Astrocyte (in vitro differentiated cells and primary cell): ENCODE measurements around the gene PCDHGA1. TPM values are rescaled to one million over a fixed set of nuclear protein-coding genes. Genes with fewer than 3 reads are reported as not detected.
A peak's percentile ranks its signal among the peaks of the same experiment; 100 is the strongest.

Source experiments
- DNase-seq: peaks from one replicate; pipeline ENCODE4 v3.0.0-alpha.2; 2010; ENCODE audit warnings: low read depth
- FAIRE-seq: peaks from 2 replicates; lab custom pipeline; 2011; peaks lifted over from hg19 to GRCh38; lab: Jason Lieb, UNC
- H2AFZ ChIP-seq: 2 replicates; pipeline ENCODE4 v1.6.0; 2012; ENCODE audit warnings: low read depth, low read length, inconsistent platforms
- H3K27ac ChIP-seq: 2 replicates; pipeline ENCODE4 v1.5.1; 2011; ENCODE audit warnings: low read depth, low read length, inconsistent platforms
- H3K27me3 ChIP-seq: 2 replicates; pipeline ENCODE4 v1.6.0; 2011; ENCODE audit warnings: low read length, inconsistent platforms; ENCODE audit not compliant: insufficient read depth
- H3K36me3 ChIP-seq: 2 replicates; pipeline ENCODE4 v1.5.1; 2011; ENCODE audit warnings: low read length, inconsistent platforms; ENCODE audit not compliant: insufficient read depth
- H3K4me1 ChIP-seq: 2 replicates; pipeline ENCODE4 v1.5.1; 2011; ENCODE audit warnings: low read length, inconsistent platforms; ENCODE audit not compliant: insufficient read depth
- H3K4me2 ChIP-seq: 2 replicates; pipeline ENCODE4 v1.6.0; 2012; ENCODE audit warnings: low read length, inconsistent platforms
- H3K4me3 ChIP-seq: 2 replicates; pipeline ENCODE4 v1.5.1; 2011; ENCODE audit warnings: low read depth, mild to moderate bottlenecking, low read length, inconsistent platforms; ENCODE audit not compliant: insufficient read depth
- H3K79me2 ChIP-seq: 2 replicates; pipeline ENCODE4 v1.6.0; 2012; ENCODE audit warnings: mild to moderate bottlenecking, low read length, inconsistent platforms; ENCODE audit not compliant: insufficient read depth
- H3K9ac ChIP-seq: 2 replicates; pipeline ENCODE4 v1.6.0; 2012; ENCODE audit warnings: mild to moderate bottlenecking, low read length, inconsistent platforms
- H3K9me3 ChIP-seq: 2 replicates; pipeline ENCODE4 v1.5.1; 2012; ENCODE audit warnings: low read depth, mild to moderate bottlenecking, low read length, inconsistent platforms; ENCODE audit not compliant: insufficient read depth
- H4K20me1 ChIP-seq: 2 replicates; pipeline ENCODE4 v1.6.0; 2012; ENCODE audit warnings: low read length, inconsistent platforms; ENCODE audit not compliant: insufficient read depth
- H3K27ac Mint-ChIP-seq: one replicate; pipeline ENCODE4 v1.8.0; 2021; ENCODE audit warnings: mild to moderate bottlenecking, mixed read lengths; ENCODE audit not compliant: unreplicated experiment
- H3K27me3 Mint-ChIP-seq: one replicate; pipeline ENCODE4 v1.8.0; 2021; ENCODE audit warnings: low read depth, mixed read lengths; ENCODE audit not compliant: unreplicated experiment
- H3K36me3 Mint-ChIP-seq: one replicate; pipeline ENCODE4 v1.8.0; 2021; ENCODE audit warnings: low read depth, mixed read lengths; ENCODE audit not compliant: unreplicated experiment
- H3K4me1 Mint-ChIP-seq: one replicate; pipeline ENCODE4 v1.8.0; 2021; ENCODE audit warnings: low read depth, mixed read lengths; ENCODE audit not compliant: unreplicated experiment
- H3K4me3 Mint-ChIP-seq: one replicate; pipeline ENCODE4 v1.8.0; 2021; ENCODE audit warnings: mild to moderate bottlenecking, moderate library complexity, mixed read lengths; ENCODE audit not compliant: unreplicated experiment
- H3K9me3 Mint-ChIP-seq: one replicate; pipeline ENCODE4 v1.8.0; 2021; ENCODE audit warnings: mild to moderate bottlenecking, mixed read lengths; ENCODE audit not compliant: unreplicated experiment
- CTCF ChIP-seq: IDR thresholded peaks from 2 replicates; pipeline ENCODE4 v1.5.1; 2011; ENCODE audit warnings: low read depth, mild to moderate bottlenecking, inconsistent platforms, low read length, moderate library complexity; ENCODE audit not compliant: insufficient read depth
- EZH2 ChIP-seq: IDR thresholded peaks from 2 replicates; pipeline ENCODE4 v1.6.1; 2012; ENCODE audit warnings: mild to moderate bottlenecking, low read length, inconsistent platforms; ENCODE audit not compliant: insufficient read depth
- total RNA-seq: library from RNA; stranded (reverse); gene quantifications from 2 replicates; pipeline ENCODE4 v1.2.1, GENCODE V29; 2021

PCDHGA1 gene
- total RNA-seq, 1 donor from 2014 or later = 0.27 TPM

GRCh38 chr5:141411575-141411974 is 81.3 kb downstream of the PCDHGA1 start:
- no peak overlapping the region for H3K9ac ChIP-seq
- peak overlapping the region; percentile 74 for H3K4me3 Mint-ChIP-seq
- H3K9me3 ChIP-seq = peaks cover 34% of the 10 kb centered on the region
- H2AFZ ChIP-seq = no peak overlapping the region
- peaks cover 13% of the 10 kb centered on the region for H3K9me3 Mint-ChIP-seq
- H3K27ac ChIP-seq = no peak overlapping the region
- H3K36me3 ChIP-seq = no peaks in the 10 kb centered on the region
- H3K79me2 ChIP-seq = no peaks in the 10 kb centered on the region
- FAIRE-seq (no peak), DNase-seq (no peak)
- H3K36me3 Mint-ChIP-seq = peaks cover 18% of the 10 kb centered on the region
- H4K20me1 ChIP-seq = peaks cover 3% of the 10 kb centered on the region
- no peak for TF ChIP-seq EZH2
- no peak for TF ChIP-seq CTCF
- peak overlapping the region; percentile 49 for H3K27ac Mint-ChIP-seq
- H3K4me1 Mint-ChIP-seq = peaks cover 9% of the 10 kb centered on the region
- no peak overlapping the region for H3K4me2 ChIP-seq
- H3K27me3 ChIP-seq = no peaks in the 10 kb centered on the region
- H3K4me1 ChIP-seq = no peaks in the 10 kb centered on the region
- H3K4me3 ChIP-seq = no peak overlapping the region
- H3K27me3 Mint-ChIP-seq = no peaks in the 10 kb centered on the region

- no peaks in the 10 kb centered on the region for H3K79me2 ChIP-seq
- H3K4me3 ChIP-seq = peak within 1 kb of the TSS; percentile 55
- Mint-ChIP-seq H3K4me1 (peaks cover 13% of the 10 kb centered on the region), H3K27me3 (no peaks in the 10 kb centered on the region), H3K36me3 (peaks cover 23% of the 10 kb centered on the region), H3K9me3 (peaks cover 16% of the 10 kb centered on the region), H3K4me3 (peak within 1 kb of the TSS; percentile 93), H3K27ac (peak within 1 kb of the TSS; percentile 91)
- H3K36me3 ChIP-seq = no peaks in the 10 kb centered on the region
- H2AFZ ChIP-seq = peak within 1 kb of the TSS; percentile 50
- TF ChIP-seq CTCF (peak; percentile 71), EZH2 (no peak)
- H4K20me1 ChIP-seq = peaks cover 3% of the 10 kb centered on the region
- peak within 1 kb of the TSS; percentile 61 for H3K9ac ChIP-seq
- peak; percentile 47 for DNase-seq
- H3K4me2 ChIP-seq = peak within 1 kb of the TSS; percentile 73
- FAIRE-seq = no peak
- no peaks in the 10 kb centered on the region for H3K4me1 ChIP-seq
- H3K27me3 ChIP-seq = no peaks in the 10 kb centered on the region
- H3K27ac ChIP-seq = no peak within 1 kb of the TSS
- H3K9me3 ChIP-seq = peaks cover 33% of the 10 kb centered on the region
These were observed 82.7 kb downstream of the PCDHGA1 start, which contains the start of gene PCDHGA10 for GRCh38 chr5:141412854-141413539. Gene PCDHGA10 (plus strand): TSS chr5:141412987. CDS start chr5:141413176, 189 bp downstream.

DNA sequence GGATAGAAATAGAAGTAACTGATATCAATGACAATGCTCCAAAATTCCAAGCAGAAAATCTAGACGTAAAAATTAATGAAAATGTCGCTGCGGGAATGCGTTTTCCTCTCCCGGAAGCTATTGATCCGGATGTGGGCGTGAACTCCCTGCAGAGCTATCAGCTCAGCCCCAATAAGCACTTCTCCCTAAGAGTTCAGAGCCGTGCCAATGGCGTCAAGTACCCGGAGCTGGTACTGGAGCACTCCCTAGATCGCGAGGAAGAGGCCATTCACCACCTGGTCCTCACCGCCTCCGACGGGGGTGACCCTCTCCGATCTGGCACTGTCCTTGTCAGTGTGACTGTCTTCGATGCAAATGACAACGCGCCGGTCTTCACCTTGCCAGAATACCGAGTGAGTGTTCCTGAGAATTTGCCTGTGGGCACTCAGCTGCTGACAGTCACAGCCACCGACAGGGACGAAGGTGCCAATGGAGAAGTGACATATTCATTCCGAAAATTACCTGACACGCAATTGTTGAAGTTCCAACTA is 83.3 kb downstream of the PCDHGA1 start:
- no peak for FAIRE-seq
- Histone ChIP-seq H3K9me3 (peaks cover 34% of the 10 kb centered on the region), H3K27ac (no peak overlapping the region)

More for the DNA sequence above, 83.3 kb downstream of the PCDHGA1 start:
- peaks cover 20% of the 10 kb centered on the region for H3K9me3 Mint-ChIP-seq
- Histone ChIP-seq H3K4me3 (peak overlapping the region; percentile 55), H4K20me1 (peaks cover 3% of the 10 kb centered on the region), H3K36me3 (no peaks in the 10 kb centered on the region), H3K79me2 (no peaks in the 10 kb centered on the region), H3K4me1 (no peaks in the 10 kb centered on the region), H3K4me2 (peak overlapping the region; percentile 73), H3K9ac (peak overlapping the region; percentile 61), H3K27me3 (no peaks in the 10 kb centered on the region), H2AFZ (no peak overlapping the region)
- no peaks in the 10 kb centered on the region for H3K27me3 Mint-ChIP-seq
- TF ChIP-seq EZH2 (no peak), CTCF (no peak)
- H3K36me3 Mint-ChIP-seq = peaks cover 29% of the 10 kb centered on the region
- no peak for DNase-seq
- H3K4me1 Mint-ChIP-seq = peaks cover 15% of the 10 kb centered on the region
- peak overlapping the region; percentile 91 for H3K27ac Mint-ChIP-seq
- peak overlapping the region; percentile 93 for H3K4me3 Mint-ChIP-seq
